ENCODE measurements around the gene PANX1.

GRCh38 chr11:94150056-94150455 is 21.4 kb downstream of the PANX1 start:
- TF ChIP-seq CTCF (IDR thresholded peaks at IDR 0.05) (no peak), MXI1 (IDR thresholded peaks at IDR 0.05; ENCODE audit: low read depth, low read length) (no peak), JUND (IDR thresholded peaks at IDR 0.05) (no peak), REST (IDR thresholded peaks at IDR 0.05; ENCODE audit: low read depth, low read length) (no peak), RFX5 (IDR thresholded peaks at IDR 0.05; ENCODE audit: low read length) (no peak), MAX (IDR thresholded peaks at IDR 0.05; ENCODE audit: low read depth) (no peak), EZH2phosphoT487 (IDR thresholded peaks at IDR 0.05; ENCODE audit: borderline replicate concordance, low read depth) (no peak), YY1 (IDR thresholded peaks at IDR 0.05; ENCODE audit: low read depth) (no peak)
